Measurements from ENCODE around the gene CEP170B.

Gene CEP170B

DNA sequence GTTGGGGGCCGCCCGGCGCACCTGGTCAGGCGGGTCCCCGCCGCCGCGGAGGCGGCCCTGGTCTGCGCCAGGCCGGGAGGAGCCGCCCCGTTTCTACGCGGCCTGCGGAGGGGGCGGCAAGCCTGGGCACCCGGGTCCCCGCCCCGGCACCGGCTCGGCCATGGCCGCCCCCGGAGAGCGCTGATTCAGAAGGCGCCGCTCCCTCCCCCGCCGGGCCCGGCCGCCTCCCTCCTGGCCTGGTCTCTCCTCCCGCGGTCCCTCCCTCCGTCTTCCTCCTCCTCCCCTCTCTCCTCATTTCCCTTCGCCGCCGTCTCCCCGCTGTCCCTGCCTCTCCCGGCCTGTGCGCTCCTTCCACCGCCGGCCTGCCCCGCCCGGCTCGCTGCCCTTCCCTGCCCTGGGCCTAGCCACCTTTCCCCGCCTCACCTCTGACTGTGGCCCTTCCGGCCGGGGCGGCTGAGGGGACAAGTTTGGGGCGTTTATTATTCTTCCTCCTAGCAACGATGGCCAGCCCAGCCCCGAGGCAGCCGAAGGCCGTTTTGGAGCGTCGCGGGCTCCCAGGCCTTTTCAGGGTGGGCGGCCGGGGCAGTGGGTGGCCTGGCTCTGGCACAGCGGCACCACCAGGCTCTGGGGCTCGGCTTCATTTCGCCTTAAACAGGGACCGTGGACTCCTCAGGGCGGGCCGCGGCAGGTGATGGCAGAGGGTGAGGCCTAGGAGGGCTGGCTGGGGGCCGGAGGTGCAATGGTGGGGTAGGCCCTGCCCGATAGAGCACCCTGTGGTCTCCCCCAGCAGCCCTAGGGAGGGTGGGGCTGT lies 768 bp downstream of the CEP170B start:
- Histone ChIP-seq H3K27ac (peak overlapping the region; percentile 12 to 95 (median 85)), H3K4me3 (peak overlapping the region; percentile 34 to 86 (median 69))

DNA sequence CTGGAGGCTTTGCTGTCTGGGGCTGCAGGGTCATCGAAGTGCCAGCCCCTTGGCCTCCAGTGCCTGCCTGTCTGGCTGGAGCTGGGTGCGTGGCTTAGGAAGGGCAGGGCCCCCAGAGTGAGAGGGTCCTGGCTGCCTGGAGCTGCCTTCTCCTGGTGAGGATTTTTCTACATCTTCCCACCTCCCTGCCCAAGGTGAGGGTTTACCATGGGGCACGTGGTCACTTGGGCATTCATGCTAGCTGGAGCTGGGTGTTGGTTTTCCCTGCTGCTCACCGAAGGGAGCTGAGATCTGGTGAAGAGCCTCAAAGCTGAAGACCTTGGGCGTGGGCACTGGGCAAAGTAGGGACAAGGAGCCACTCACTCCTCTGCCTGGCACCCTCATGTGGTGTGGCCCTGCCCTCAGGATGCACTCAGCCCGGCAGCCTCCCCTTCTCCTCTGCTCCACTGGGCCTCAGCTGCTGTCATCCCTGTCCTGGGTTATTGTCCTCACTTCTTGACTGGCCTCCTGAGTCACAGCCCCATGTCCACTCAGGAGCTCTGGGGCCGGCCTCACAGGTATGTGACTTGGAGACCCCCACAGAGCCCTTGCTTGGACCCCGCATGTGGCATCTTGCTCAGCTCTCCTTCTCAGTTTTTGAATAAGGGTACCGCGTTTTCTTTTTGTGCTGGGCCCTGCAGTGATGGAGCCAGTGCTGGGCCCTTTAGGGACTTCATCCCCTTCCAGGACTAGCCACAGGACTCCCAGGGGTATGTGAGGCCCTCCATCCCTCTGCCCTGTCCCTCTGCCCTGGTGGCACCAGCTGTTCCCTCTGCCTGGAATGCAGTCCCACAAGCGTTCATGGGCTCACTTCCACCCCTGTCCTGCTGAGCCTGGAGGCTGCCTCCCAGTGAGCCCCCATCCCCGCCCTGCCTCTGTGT lies 1.6 kb downstream of the CEP170B start:
- Histone ChIP-seq H3K4me3 (peak overlapping the region; percentile 34 to 86 (median 69)), H3K27ac (peak overlapping the region in 18 of 21 experiments; percentile 35 to 95 (median 85))

- Histone ChIP-seq H3K27ac (peak overlapping the region in 1 of 21 experiments; percentile 90), H3K4me3 (no peak overlapping the region)
These were observed 2.4 kb downstream of the CEP170B start for GRCh38 chr14:104867371-104868059.

GRCh38 chr14:104868060-104868740 lies 3.1 kb downstream of the CEP170B start:
- H3K4me3 ChIP-seq, result no peak overlapping the region
- H3K27ac ChIP-seq, result peak overlapping the region in 1 of 21 experiments; percentile 20

GRCh38 chr14:104868811-104869572 lies 3.9 kb downstream of the CEP170B start:
- H3K27ac ChIP-seq, result no peak overlapping the region

GRCh38 chr14:104869669-104870367 lies 4.8 kb downstream of the CEP170B start:
- Histone ChIP-seq H3K4me3 (no peak overlapping the region), H3K27ac (no peak overlapping the region)

More at GRCh38 chr14:104868811-104869572, 3.9 kb downstream of the CEP170B start:
- no peak overlapping the region for H3K4me3 ChIP-seq

- H3K4me3 ChIP-seq, result no peak overlapping the region
- no peak overlapping the region for H3K27ac ChIP-seq
These were observed 5.5 kb downstream of the CEP170B start for GRCh38 chr14:104870368-104871144.

DNA sequence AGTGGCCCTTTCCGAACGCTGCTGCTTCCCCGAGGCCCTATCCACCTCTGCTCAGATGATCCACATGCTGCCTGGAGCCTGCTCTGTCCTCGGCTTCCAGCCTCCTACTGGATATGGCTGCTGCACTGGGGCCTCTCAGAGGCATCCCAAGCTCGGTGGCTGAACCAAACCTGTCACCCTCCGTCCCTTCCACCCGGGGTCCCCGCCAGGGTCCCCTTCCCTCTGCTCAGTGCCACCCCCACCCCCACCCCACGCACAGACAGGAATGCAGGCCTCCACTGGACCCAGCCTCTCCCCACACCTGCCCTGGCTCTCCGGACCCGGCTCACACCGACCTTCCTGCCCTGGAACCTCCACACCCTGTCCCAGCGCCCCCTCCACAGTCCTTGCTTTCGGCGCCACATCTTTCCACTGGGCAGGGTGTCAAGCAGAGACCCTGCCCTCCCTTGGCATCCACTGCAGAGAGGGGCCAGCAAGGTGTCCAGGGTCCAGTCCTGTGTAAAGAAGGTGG lies 6.1 kb downstream of the CEP170B start:
- no peak overlapping the region for H3K4me3 ChIP-seq

DNA sequence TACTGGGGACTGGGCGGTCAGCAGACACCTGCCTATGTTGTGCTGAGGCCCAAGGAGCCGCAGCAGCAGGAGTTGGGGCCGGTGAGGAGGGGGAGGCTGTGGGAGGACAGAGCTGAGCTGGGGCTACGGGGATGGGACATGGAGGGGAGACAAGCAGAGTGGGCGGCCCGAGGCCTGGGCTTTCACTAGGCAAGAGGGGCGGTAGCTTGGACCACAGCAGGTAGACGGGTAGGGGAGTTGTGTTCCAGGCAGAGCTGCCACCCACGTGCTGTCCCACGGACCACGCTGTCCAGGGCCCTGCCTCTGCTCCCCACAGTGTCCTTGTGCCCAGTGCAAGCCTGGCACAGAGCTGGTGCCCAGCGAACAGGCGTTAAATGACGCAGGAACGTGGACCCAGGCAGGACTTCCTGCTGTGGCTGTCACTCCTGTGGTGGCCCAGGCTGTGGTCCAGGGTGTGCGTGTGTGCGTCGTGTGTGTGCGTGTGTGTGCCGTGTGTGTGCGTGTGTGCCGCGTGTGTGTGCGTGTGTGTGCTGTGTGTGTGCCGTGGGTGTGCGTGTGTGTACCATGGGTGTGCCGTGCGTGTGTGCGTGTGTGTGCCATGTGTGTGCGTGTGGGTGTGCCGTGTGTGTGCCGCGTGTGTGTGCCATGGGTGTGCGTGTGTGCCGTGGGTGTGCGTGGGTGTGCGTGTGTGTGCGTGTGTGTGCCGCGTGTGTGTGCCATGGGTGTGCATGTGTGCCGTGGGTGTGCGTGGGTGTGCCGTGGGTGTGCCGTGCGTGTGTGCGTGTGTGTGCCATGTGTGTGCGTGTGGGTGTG lies 6.8 kb downstream of the CEP170B start:
- no peak overlapping the region for H3K4me3 ChIP-seq
- no peak overlapping the region for H3K27ac ChIP-seq

More for the DNA sequence above, 6.1 kb downstream of the CEP170B start:
- no peak overlapping the region for H3K27ac ChIP-seq

GRCh38 chr14:104872469-104873341 lies 7.6 kb downstream of the CEP170B start:
- peak overlapping the region in 1 of 7 experiments; percentile 8 for H3K4me3 ChIP-seq
- peak overlapping the region in 12 of 21 experiments; percentile 9 to 70 (median 56) for H3K27ac ChIP-seq

DNA sequence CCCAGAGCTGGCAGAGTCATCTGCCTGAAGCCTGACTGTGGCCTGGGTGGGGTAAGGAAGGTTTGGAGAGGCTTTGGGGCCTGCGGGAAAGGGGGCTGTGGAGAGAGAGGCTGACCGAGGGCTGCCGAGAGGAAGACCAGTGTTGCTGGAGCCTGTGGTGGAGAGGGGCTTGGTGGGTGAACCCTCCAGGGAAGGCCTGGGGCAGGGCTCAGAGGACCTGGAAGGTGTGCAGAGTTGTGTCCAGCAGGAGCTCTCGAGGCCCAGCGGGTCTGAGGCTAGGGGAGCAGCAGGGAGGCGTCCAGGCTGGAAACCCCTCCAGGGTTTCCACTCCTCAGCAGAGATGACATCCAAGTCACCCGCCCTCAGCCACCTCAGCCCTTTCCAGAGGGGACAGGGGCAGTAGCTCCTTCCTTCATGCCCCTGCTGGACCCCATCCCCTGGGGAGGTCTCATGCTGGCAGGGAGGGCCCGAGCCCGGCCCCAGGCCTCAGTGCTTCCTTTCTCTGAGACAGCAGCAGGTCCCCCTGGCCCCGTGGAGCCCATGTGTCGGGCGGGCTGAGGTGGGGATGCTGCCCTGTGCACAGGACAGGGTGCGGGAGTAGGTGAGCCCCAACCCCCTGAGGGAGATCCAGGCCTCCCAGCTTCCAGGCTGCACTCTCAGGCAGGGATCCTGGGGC lies 8.4 kb downstream of the CEP170B start:
- H3K27ac ChIP-seq, result peak overlapping the region in 13 of 21 experiments; percentile 9 to 70 (median 56)
- H3K4me3 ChIP-seq, result peak overlapping the region in 1 of 7 experiments; percentile 8

DNA sequence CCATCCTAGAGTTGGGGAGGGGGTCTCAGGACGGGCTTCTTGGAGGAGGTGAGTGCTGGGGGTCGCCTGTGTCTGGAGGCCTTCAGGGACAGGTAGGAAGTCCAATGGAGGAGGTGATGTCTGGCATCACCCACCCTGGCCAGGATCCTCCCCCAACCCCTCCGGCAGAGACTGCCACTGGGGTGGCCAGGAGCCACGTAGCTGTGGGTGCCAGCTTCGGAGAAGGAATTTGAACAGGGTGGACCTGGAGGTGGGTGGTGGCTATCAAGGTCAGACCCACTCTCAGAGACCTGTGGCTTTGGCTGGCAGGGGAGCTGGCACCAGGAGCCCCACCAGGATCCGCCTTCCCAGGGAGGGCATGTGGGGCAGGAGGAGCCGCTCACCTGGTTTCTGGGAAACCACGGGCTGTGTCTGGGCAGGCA lies 9.1 kb downstream of the CEP170B start:
- H3K27ac ChIP-seq, result peak overlapping the region in 10 of 21 experiments; percentile 34 to 67 (median 52)
- no peak overlapping the region for H3K4me3 ChIP-seq

- H3K4me3 ChIP-seq, result no peak overlapping the region
- H3K27ac ChIP-seq, result peak overlapping the region in 12 of 21 experiments; percentile 8 to 65 (median 44)
These were observed 9.7 kb downstream of the CEP170B start for GRCh38 chr14:104874571-104875411.

DNA sequence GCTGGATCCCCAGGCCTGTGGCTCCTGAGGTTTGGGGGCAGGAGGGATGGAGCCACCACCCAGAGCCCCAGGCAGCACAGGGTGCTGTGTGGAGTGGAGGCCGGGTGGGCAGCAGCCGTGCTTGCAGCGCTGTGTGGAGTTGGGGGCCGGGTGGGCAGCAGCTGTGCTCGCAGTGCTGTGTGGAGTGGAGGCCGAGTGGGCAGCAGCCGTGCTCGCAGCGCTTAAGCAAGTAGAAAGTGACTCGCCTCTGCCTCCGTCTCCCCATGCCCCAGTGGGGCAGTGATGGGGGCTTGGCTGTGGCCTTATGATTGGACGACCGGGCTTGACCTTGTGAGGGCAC lies 10.3 kb downstream of the CEP170B start:
- no peak overlapping the region for H3K4me3 ChIP-seq
- H3K27ac ChIP-seq, result peak overlapping the region in 5 of 21 experiments; percentile 25 to 65 (median 47)

Measured in skin epidermis (tissue), 12 donors.